Tibial nerve (tissue), 4 donors: ENCODE results near the gene DAPK2. TPM values are rescaled to one million over a fixed set of nuclear protein-coding genes. Genes with fewer than 3 reads are reported as not detected.

Experiments
- DNase-seq, 2 donors: peaks; one replicate each; pipeline ENCODE4 v3.0.0-alpha.2; 2019; ENCODE audit warnings: low spot score in 2 of 2
- H3K27ac ChIP-seq, 4 donors: fragments of 200-600 bp; sonication (generic) in 3 of 4; one replicate each; pipeline ENCODE4 v1.5.1; 2017 to 2019; ENCODE audit warnings: mild to moderate bottlenecking in 1 of 4
- H3K27me3 ChIP-seq, 2 donors: fragments of 200-600 bp; sonication (generic) in 1 of 2; one replicate each; pipeline versions ENCODE4 v1.5.1 to v1.6.0; 2017 to 2019
- H3K36me3 ChIP-seq, 3 donors: fragments of 200-600 bp; sonication (generic); one replicate each; pipeline ENCODE4 v1.5.1; 2018 to 2019
- H3K4me1 ChIP-seq, 4 donors: fragments of 200-600 bp; sonication (generic) in 3 of 4; one replicate each; pipeline ENCODE4 v1.5.1; 2017 to 2019
- H3K4me3 ChIP-seq, 4 donors: fragments of 200-600 bp; sonication (generic) in 3 of 4; one replicate each; pipeline ENCODE4 v1.5.1; 2017 to 2019; ENCODE audit warnings: mild to moderate bottlenecking in 1 of 4, moderate library complexity in 1 of 4
- H3K9me3 ChIP-seq, 4 donors: fragments of 200-600 bp; sonication (generic) in 3 of 4; one replicate each; pipeline ENCODE4 v1.5.1; 2017 to 2019
- CTCF ChIP-seq, 5 experiments: fragments of 200-600 bp in 3 of 5; fragments of 450-650 bp in 2 of 5; sonication (generic) in 3 of 5; IDR thresholded peaks; one replicate each; pipeline ENCODE4 v1.5.1; 2016 to 2019; ENCODE audit warnings: antibody characterized with exemption in 5 of 5, mild to moderate bottlenecking in 3 of 5, moderate library complexity in 2 of 5
- EP300 ChIP-seq, 2 donors: sonication (generic); formaldehyde crosslinking; IDR thresholded peaks; one replicate each; pipeline ENCODE4 v1.6.1; 2017; ENCODE audit warnings: antibody characterized with exemption in 2 of 2, mild to moderate bottlenecking in 1 of 2
- POLR2A ChIP-seq, 2 donors: fragments of 450-650 bp; IDR thresholded peaks; one replicate each; pipeline ENCODE4 v1.6.1; 2017; ENCODE audit warnings: antibody characterized with exemption in 2 of 2, mild to moderate bottlenecking in 2 of 2, moderate library complexity in 2 of 2
- WGBS, 2 donors: methylation state at CpG; one replicate each; pipeline ENCODE4 v1.1.5; 2018; 5-methylcytosine and 5-hydroxymethylcytosine counted together
- total RNA-seq, 4 donors: library from RNA; depleted of rRNA; stranded (reverse); fragments of >200 nt; gene quantifications; one replicate each; pipeline ENCODE4 v1.1.0, GENCODE V29; 2016

DAPK2 gene
- total RNA-seq, 4 donors from 2014 or later: 28.9 to 75.9 (median 56.7) TPM

- no peak overlapping the region for H3K4me3 ChIP-seq
- peak overlapping the region in 2 of 4 donors; percentile 28 to 80 for H3K27ac ChIP-seq
- WGBS, 2 donors: 91 to 96% methylated on average over 8 of the region's 8 CpGs
- H3K4me1 ChIP-seq: peaks cover 0 to 27% (median 16%) of the 10 kb centered on the region in 4 donors
- DNase-seq: no peak
- H3K27me3 ChIP-seq: no peaks in the 10 kb centered on the region
- H3K9me3 ChIP-seq: no peaks in the 10 kb centered on the region
- no peaks in the 10 kb centered on the region for H3K36me3 ChIP-seq
- TF ChIP-seq EP300 (IDR thresholded peaks at IDR 0.05): no peak
- TF ChIP-seq CTCF (IDR thresholded peaks at IDR 0.05): no peak
- TF ChIP-seq POLR2A (IDR thresholded peaks at IDR 0.05): no peak
Measured at GRCh38 chr15:63907521-63907920, 138.8 kb downstream of the DAPK2 start.

- DNase-seq: no peak
- H3K4me3 ChIP-seq: no peak overlapping the region
- H3K27ac ChIP-seq: peak overlapping the region in 1 of 4 donors; percentile 62
- TF ChIP-seq POLR2A (IDR thresholded peaks at IDR 0.05): no peak
- TF ChIP-seq CTCF (IDR thresholded peaks at IDR 0.05): no peak
- no peak for TF ChIP-seq EP300 (IDR thresholded peaks at IDR 0.05)
- 75 to 94% methylated on average over 4 of the region's 4 CpGs for WGBS, 2 donors
- no peaks in the 10 kb centered on the region for H3K36me3 ChIP-seq
- H3K9me3 ChIP-seq: no peaks in the 10 kb centered on the region
- no peaks in the 10 kb centered on the region for H3K27me3 ChIP-seq
- H3K4me1 ChIP-seq: peaks cover 0 to 28% (median 16%) of the 10 kb centered on the region in 4 donors
Measured at GRCh38 chr15:63906266-63906584, 140.1 kb downstream of the DAPK2 start.

- no peak for DNase-seq
- H3K27ac ChIP-seq: peak overlapping the region in 1 of 4 donors; percentile 62
- no peak for TF ChIP-seq POLR2A (IDR thresholded peaks at IDR 0.05)
- TF ChIP-seq EP300 (IDR thresholded peaks at IDR 0.05): no peak
- TF ChIP-seq CTCF (IDR thresholded peaks at IDR 0.05): no peak
- no peak overlapping the region for H3K4me3 ChIP-seq
- H3K27me3 ChIP-seq: no peaks in the 10 kb centered on the region
- peaks cover 0 to 28% (median 16%) of the 10 kb centered on the region in 4 donors for H3K4me1 ChIP-seq
- 75 to 82% methylated on average over 8 of the region's 8 CpGs for WGBS, 2 donors
- no peaks in the 10 kb centered on the region for H3K36me3 ChIP-seq
- H3K9me3 ChIP-seq: no peaks in the 10 kb centered on the region
Measured at GRCh38 chr15:63905558-63906265, 140.6 kb downstream of the DAPK2 start.

- Histone ChIP-seq H3K27ac (no peak overlapping the region), H3K9me3 (no peaks in the 10 kb centered on the region), H3K36me3 (no peaks in the 10 kb centered on the region), H3K27me3 (no peaks in the 10 kb centered on the region), H3K4me3 (no peak overlapping the region), H3K4me1 (peaks cover 0 to 22% (median 14%) of the 10 kb centered on the region in 4 donors)
- DNase-seq: no peak
- WGBS, 2 donors: 71 to 86% methylated on average over 7 of the region's 7 CpGs
- TF ChIP-seq EP300 (IDR thresholded peaks at IDR 0.05) (no peak), CTCF (IDR thresholded peaks at IDR 0.05) (no peak), POLR2A (IDR thresholded peaks at IDR 0.05) (no peak)
Measured at GRCh38 chr15:63905131-63905530, 141.2 kb downstream of the DAPK2 start.

- no peak for DNase-seq
- Histone ChIP-seq H3K27ac (no peak overlapping the region), H3K4me1 (peaks cover 0 to 17% (median 7%) of the 10 kb centered on the region in 4 donors), H3K36me3 (no peaks in the 10 kb centered on the region), H3K27me3 (no peaks in the 10 kb centered on the region), H3K9me3 (no peaks in the 10 kb centered on the region), H3K4me3 (no peak overlapping the region)
- no peak for TF ChIP-seq POLR2A (IDR thresholded peaks at IDR 0.05)
- no peak for TF ChIP-seq EP300 (IDR thresholded peaks at IDR 0.05)
- TF ChIP-seq CTCF (IDR thresholded peaks at IDR 0.05): no peak
- WGBS, 2 donors: 63 to 71% methylated on average over 4 of the region's 4 CpGs
Measured at GRCh38 chr15:63904042-63904441, 142.2 kb downstream of the DAPK2 start.
